Fibroblast of lung (primary cell): ENCODE measurements around the gene CRCP. TPM values are rescaled to one million over a fixed set of nuclear protein-coding genes. Genes with fewer than 3 reads are reported as not detected.

Experiments
- DNase-seq, 2 donors: peaks; one replicate each; pipeline versions ENCODE4 v3.0.0 to v3.0.0-alpha.2; 2010; ENCODE audit warnings: low read depth in 2 of 2
- H2AFZ ChIP-seq: 2 replicates; pipeline ENCODE4 v1.5.1; 2012; ENCODE audit warnings: low read length, control low read depth, inconsistent platforms
- H3K27ac ChIP-seq: 2 replicates; pipeline ENCODE4 v1.5.1; 2011; ENCODE audit warnings: low read length, control low read depth; ENCODE audit not compliant: insufficient read depth
- H3K27me3 ChIP-seq: 2 replicates; pipeline ENCODE4 v1.5.1; 2011; ENCODE audit warnings: mild to moderate bottlenecking, low read length; ENCODE audit not compliant: control insufficient read depth, insufficient read depth
- H3K36me3 ChIP-seq: 2 replicates; pipeline ENCODE4 v1.5.1; 2011; ENCODE audit warnings: low read length; ENCODE audit not compliant: control insufficient read depth, insufficient read depth
- H3K4me1 ChIP-seq: 2 replicates; pipeline ENCODE4 v1.5.1; 2011; ENCODE audit warnings: low read length; ENCODE audit not compliant: control insufficient read depth, insufficient read depth; ENCODE audit errors: extremely low read depth
- H3K4me2 ChIP-seq: 2 replicates; pipeline ENCODE4 v1.5.1; 2011; ENCODE audit warnings: low read length, control low read depth; ENCODE audit not compliant: insufficient read depth; ENCODE audit errors: extremely low read depth
- H3K4me3 ChIP-seq, 4 experiments: fragments of 200-600 bp in 1 of 4; sonication (generic) in 1 of 4; replicated peaks in 1 of 4; 2 replicates each; pipeline ENCODE4 v1.5.1; 2011 to 2016; ENCODE audit warnings: low read length in 4 of 4, low read depth in 3 of 4, mild to moderate bottlenecking in 3 of 4, control low read depth in 2 of 4, inconsistent platforms in 1 of 4, mixed read lengths in 1 of 4; ENCODE audit not compliant: insufficient read depth in 1 of 4; ENCODE audit errors: control extremely low read depth in 1 of 4
- H3K79me2 ChIP-seq: 2 replicates; pipeline ENCODE4 v1.5.1; 2012; ENCODE audit warnings: mild to moderate bottlenecking, low read length, inconsistent platforms; ENCODE audit not compliant: control insufficient read depth, insufficient read depth
- H3K9ac ChIP-seq: 2 replicates; pipeline ENCODE4 v1.5.1; 2011; ENCODE audit warnings: mild to moderate bottlenecking, low read length, control low read depth; ENCODE audit not compliant: insufficient read depth
- H3K9me3 ChIP-seq: 2 replicates; pipeline ENCODE4 v1.5.1; 2012; ENCODE audit warnings: low read depth, low read length; ENCODE audit not compliant: control insufficient read depth, insufficient read depth
- H4K20me1 ChIP-seq: 2 replicates; pipeline ENCODE4 v1.5.1; 2011; ENCODE audit warnings: low read length; ENCODE audit not compliant: control insufficient read depth, insufficient read depth; ENCODE audit errors: extremely low read depth
- EZH2 ChIP-seq: IDR thresholded peaks from 2 replicates; pipeline ENCODE4 v1.5.1; 2012; ENCODE audit warnings: low read length, control low read depth, mild to moderate bottlenecking; ENCODE audit errors: missing control alignments
- polyA plus RNA-seq, 2 donors: library from polyadenylated mRNA; depleted of rRNA in 1 of 2; stranded (reverse) in 1 of 2; unstranded in 1 of 2; fragments of >200 nt; gene quantifications; 2 replicates each; pipeline ENCODE4 v1.2.1, GENCODE V29; 2011 to 2012; ENCODE audit warnings: missing spikeins in 1 of 2
- total RNA-seq: library from RNA; depleted of rRNA; stranded (reverse); fragments of >200 nt; gene quantifications from 2 replicates; pipeline ENCODE4 v1.2.1, GENCODE V29; 2014
- TF ChIP-seq, protein P1 (sequence below), 2 donors: IDR thresholded peaks in 1 of 2; conservative IDR thresholded peaks in 1 of 2; 1 replicate in 1 of 2; 2 replicates in 1 of 2; pipeline ENCODE4 v1.5.1; 2011 to 2012; ENCODE audit warnings: low read length in 2 of 2, control low read depth in 1 of 2, inconsistent platforms in 1 of 2, low read depth in 1 of 2, mild to moderate bottlenecking in 1 of 2

Gene CRCP
- total and polyA plus RNA-seq, 2 donors (not counting 1 experiment from before 2014, with no cell fraction given): 34.9 to 38.3 TPM

DNA sequence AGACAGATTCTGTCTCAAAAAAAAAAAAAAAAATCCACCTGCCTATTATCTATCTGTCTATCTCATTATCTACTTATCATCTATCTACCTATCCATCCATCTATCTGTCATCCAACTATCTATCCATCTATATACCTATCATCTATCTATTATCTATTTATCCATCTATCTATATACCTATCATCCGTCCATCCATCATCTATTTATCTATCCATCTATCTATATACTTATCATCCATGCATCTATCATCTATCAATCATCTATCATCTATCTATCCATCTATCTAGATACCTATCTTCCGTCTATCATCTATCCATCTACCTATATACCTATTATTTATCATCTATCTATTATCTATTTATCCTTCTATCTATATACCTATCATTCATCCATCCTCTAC, 74.0 kb downstream of the CRCP start:
- Histone ChIP-seq H3K4me3 (no peak overlapping the region), H3K36me3 (no peaks in the 10 kb centered on the region), H3K27me3 (no peaks in the 10 kb centered on the region), H3K9me3 (no peaks in the 10 kb centered on the region), H3K9ac (no peak overlapping the region), H3K4me1 (peaks cover under 1% of the 10 kb centered on the region), H3K27ac (no peak overlapping the region), H2AFZ (no peak overlapping the region), H3K4me2 (no peak overlapping the region), H3K79me2 (no peaks in the 10 kb centered on the region), H4K20me1 (no peaks in the 10 kb centered on the region)
- DNase-seq: no peak
- TF ChIP-seq EZH2: no peak
- TF ChIP-seq, protein P1, sequence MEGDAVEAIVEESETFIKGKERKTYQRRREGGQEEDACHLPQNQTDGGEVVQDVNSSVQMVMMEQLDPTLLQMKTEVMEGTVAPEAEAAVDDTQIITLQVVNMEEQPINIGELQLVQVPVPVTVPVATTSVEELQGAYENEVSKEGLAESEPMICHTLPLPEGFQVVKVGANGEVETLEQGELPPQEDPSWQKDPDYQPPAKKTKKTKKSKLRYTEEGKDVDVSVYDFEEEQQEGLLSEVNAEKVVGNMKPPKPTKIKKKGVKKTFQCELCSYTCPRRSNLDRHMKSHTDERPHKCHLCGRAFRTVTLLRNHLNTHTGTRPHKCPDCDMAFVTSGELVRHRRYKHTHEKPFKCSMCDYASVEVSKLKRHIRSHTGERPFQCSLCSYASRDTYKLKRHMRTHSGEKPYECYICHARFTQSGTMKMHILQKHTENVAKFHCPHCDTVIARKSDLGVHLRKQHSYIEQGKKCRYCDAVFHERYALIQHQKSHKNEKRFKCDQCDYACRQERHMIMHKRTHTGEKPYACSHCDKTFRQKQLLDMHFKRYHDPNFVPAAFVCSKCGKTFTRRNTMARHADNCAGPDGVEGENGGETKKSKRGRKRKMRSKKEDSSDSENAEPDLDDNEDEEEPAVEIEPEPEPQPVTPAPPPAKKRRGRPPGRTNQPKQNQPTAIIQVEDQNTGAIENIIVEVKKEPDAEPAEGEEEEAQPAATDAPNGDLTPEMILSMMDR (conservative IDR thresholded peaks at IDR 0.05 in 1 of 2, IDR thresholded peaks at IDR 0.05 in 1 of 2; ENCODE audit: low read depth in 1 of 2, low read length in 2 of 2): no peak

DNA sequence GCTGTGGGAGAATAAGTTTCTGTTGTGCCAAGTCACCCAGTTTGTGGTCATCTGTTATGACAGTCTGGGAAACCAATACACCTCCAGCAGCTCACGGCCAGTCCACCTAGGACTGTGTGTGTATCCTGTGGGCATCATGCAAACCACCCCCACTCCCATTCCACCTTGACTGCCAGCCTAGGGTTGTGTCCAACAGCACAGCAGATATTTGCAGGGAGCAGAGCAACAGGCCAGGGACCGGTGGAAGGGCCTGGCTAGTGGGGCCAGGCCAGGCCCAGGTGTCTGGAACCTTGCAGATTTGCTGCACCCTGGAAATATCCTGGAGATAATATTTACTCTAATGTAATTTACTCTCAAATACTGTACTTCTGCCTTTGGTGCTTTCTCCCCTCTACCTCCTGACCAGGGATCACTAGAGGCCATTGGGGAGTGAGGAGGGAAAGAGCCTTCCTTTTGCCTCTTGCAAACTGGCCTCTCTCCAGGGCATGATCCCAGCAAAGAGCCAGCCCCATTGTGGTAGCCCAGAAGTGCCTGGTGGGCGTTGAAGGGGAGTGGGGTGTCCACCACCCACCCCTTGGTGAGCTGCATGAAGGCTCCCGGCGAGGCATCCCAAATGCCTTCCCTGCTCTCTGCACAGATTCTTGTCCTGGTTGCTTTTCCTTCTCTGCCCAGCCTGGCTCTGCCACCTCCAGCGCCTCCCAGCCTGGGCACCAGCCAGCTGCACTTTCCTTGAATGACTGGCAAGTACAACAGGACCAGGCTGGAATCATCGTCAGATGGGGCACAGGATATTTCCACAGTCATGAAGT, 75.3 kb downstream of the CRCP start:
- Histone ChIP-seq H3K36me3 (no peaks in the 10 kb centered on the region), H2AFZ (no peak overlapping the region), H3K4me1 (no peaks in the 10 kb centered on the region), H3K9me3 (no peaks in the 10 kb centered on the region), H3K9ac (no peak overlapping the region), H3K27me3 (no peaks in the 10 kb centered on the region), H3K4me3 (no peak overlapping the region), H3K4me2 (no peak overlapping the region), H3K27ac (no peak overlapping the region), H4K20me1 (no peaks in the 10 kb centered on the region), H3K79me2 (no peaks in the 10 kb centered on the region)
- no peak for DNase-seq
- TF ChIP-seq EZH2: no peak
- TF ChIP-seq, protein P1 (conservative IDR thresholded peaks at IDR 0.05 in 1 of 2, IDR thresholded peaks at IDR 0.05 in 1 of 2; ENCODE audit: low read depth in 1 of 2, low read length in 2 of 2): no peak

DNA sequence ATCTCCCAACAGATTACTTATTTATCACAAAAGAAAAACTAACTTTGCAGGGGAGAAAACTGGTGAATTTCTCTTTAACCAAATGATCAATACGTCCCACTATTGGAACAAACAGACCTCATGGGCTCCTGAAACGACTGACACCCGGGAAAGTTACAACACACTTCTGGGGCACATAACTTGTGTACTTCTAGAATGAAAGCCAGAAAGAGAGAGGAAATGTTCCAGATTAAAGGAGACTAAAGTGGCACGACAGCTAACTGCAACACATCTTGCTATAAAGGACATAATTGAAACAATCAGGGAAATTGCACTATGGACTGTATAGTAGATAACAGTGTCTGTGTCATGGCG, 75.8 kb downstream of the CRCP start:
- Histone ChIP-seq H3K4me1 (no peaks in the 10 kb centered on the region), H3K27ac (no peak overlapping the region), H3K4me3 (no peak overlapping the region), H3K4me2 (no peak overlapping the region), H3K79me2 (no peaks in the 10 kb centered on the region), H3K9me3 (no peaks in the 10 kb centered on the region), H3K9ac (no peak overlapping the region), H4K20me1 (no peaks in the 10 kb centered on the region), H3K27me3 (no peaks in the 10 kb centered on the region), H3K36me3 (no peaks in the 10 kb centered on the region), H2AFZ (no peak overlapping the region)
- no peak for DNase-seq
- TF ChIP-seq, protein P1 (conservative IDR thresholded peaks at IDR 0.05 in 1 of 2, IDR thresholded peaks at IDR 0.05 in 1 of 2; ENCODE audit: low read depth in 1 of 2, low read length in 2 of 2): no peak
- TF ChIP-seq EZH2: no peak
